Mucosa of rectum (tissue), 2 donors: Measurements from ENCODE around the gene ORAI3.

ENCODE experiments used
- H3K27ac ChIP-seq, 2 donors: one replicate each; pipeline ENCODE4 v1.7.0; 2013; ENCODE audit warnings: inconsistent platforms in 2 of 2, low read depth in 2 of 2, low read length in 2 of 2
- H3K27me3 ChIP-seq, 2 donors: one replicate each; pipeline ENCODE4 v1.7.0; 2013; ENCODE audit warnings: low read length in 2 of 2; ENCODE audit not compliant: control insufficient read depth in 2 of 2, insufficient read depth in 2 of 2
- H3K36me3 ChIP-seq, 2 donors: one replicate each; pipeline ENCODE4 v1.7.0; 2013; ENCODE audit warnings: low read length in 2 of 2; ENCODE audit not compliant: control insufficient read depth in 2 of 2, insufficient read depth in 2 of 2
- H3K4me1 ChIP-seq, 2 donors: one replicate each; pipeline ENCODE4 v1.7.0; 2013; ENCODE audit warnings: low read length in 2 of 2, mild to moderate bottlenecking in 1 of 2; ENCODE audit not compliant: control insufficient read depth in 2 of 2, insufficient read depth in 2 of 2
- H3K4me3 ChIP-seq, 2 donors: one replicate each; pipeline ENCODE4 v1.7.0; 2013; ENCODE audit warnings: low read length in 2 of 2
- H3K9ac ChIP-seq, 2 donors: one replicate each; pipeline ENCODE4 v1.7.0; 2013; ENCODE audit warnings: low read length in 2 of 2, low read depth in 1 of 2, mild to moderate bottlenecking in 1 of 2
- H3K9me3 ChIP-seq, 2 donors: one replicate each; pipeline ENCODE4 v1.7.0; 2013; ENCODE audit warnings: low read length in 2 of 2; ENCODE audit not compliant: control insufficient read depth in 2 of 2
- donor health status: healthy.
- donor health status: Normal muscosa, but diverticular disease.

Gene ORAI3

GRCh38 chr16:30923554-30924075 is 25.3 kb upstream of the ORAI3 start, which contains the start of gene FBXL19:
Gene FBXL19 (plus strand): TSS chr16:30923572. CDS start chr16:30925755, 2,183 bp downstream.
- Histone ChIP-seq H3K27ac (peak within 1 kb of the TSS; percentile 96 to 97), H3K36me3 (peaks cover 3 to 9% of the 10 kb centered on the region in 2 donors), H3K9me3 (no peaks in the 10 kb centered on the region), H3K4me3 (peak within 1 kb of the TSS; percentile 88 to 98), H3K4me1 (peaks cover 4 to 5% of the 10 kb centered on the region in 2 donors), H3K27me3 (no peaks in the 10 kb centered on the region), H3K9ac (peak within 1 kb of the TSS; percentile 73 to 90)

GRCh38 chr16:30924076-30924912 is 24.6 kb upstream of the ORAI3 start:
- H3K27ac ChIP-seq = no peak overlapping the region

GRCh38 chr16:30924913-30925631 is 23.8 kb upstream of the ORAI3 start:
- Histone ChIP-seq H3K4me3 (peak overlapping the region in 1 of 2 donors; percentile 28), H3K36me3 (peaks cover 3 to 9% of the 10 kb centered on the region in 2 donors), H3K27ac (no peak overlapping the region), H3K9me3 (no peaks in the 10 kb centered on the region), H3K9ac (no peak overlapping the region), H3K4me1 (peaks cover 4 to 5% of the 10 kb centered on the region in 2 donors), H3K27me3 (no peaks in the 10 kb centered on the region)

More at GRCh38 chr16:30924076-30924912, 24.6 kb upstream of the ORAI3 start:
- Histone ChIP-seq H3K9me3 (no peaks in the 10 kb centered on the region), H3K27me3 (no peaks in the 10 kb centered on the region), H3K9ac (peak overlapping the region in 1 of 2 donors; percentile 58), H3K4me1 (peaks cover 4 to 5% of the 10 kb centered on the region in 2 donors), H3K36me3 (peaks cover 3 to 9% of the 10 kb centered on the region in 2 donors), H3K4me3 (peak overlapping the region; percentile 46 to 50)

GRCh38 chr16:30925632-30925987 is 23.3 kb upstream of the ORAI3 start:
- Histone ChIP-seq H3K36me3 (peaks cover 6 to 9% of the 10 kb centered on the region in 2 donors), H3K27ac (no peak overlapping the region), H3K4me3 (no peak overlapping the region), H3K9me3 (no peaks in the 10 kb centered on the region), H3K4me1 (peaks cover 4 to 5% of the 10 kb centered on the region in 2 donors), H3K27me3 (no peaks in the 10 kb centered on the region), H3K9ac (no peak overlapping the region)

- no peak overlapping the region for H3K27ac ChIP-seq
- peaks cover 4 to 5% of the 10 kb centered on the region in 2 donors for H3K4me1 ChIP-seq
- H3K4me3 ChIP-seq = no peak overlapping the region
- H3K36me3 ChIP-seq = peaks cover 10 to 13% of the 10 kb centered on the region in 2 donors
- H3K9ac ChIP-seq = no peak overlapping the region
- H3K9me3 ChIP-seq = no peaks in the 10 kb centered on the region
- H3K27me3 ChIP-seq = no peaks in the 10 kb centered on the region
Observed at GRCh38 chr16:30925995-30926811, 22.7 kb upstream of the ORAI3 start.

- H3K9me3 ChIP-seq = no peaks in the 10 kb centered on the region
- peaks cover 16 to 20% of the 10 kb centered on the region in 2 donors for H3K36me3 ChIP-seq
- no peak overlapping the region for H3K27ac ChIP-seq
- no peaks in the 10 kb centered on the region for H3K27me3 ChIP-seq
- H3K4me1 ChIP-seq = peaks cover 0 to under 1% of the 10 kb centered on the region in 2 donors
- no peak overlapping the region for H3K4me3 ChIP-seq
- no peak overlapping the region for H3K9ac ChIP-seq
Observed at GRCh38 chr16:30926937-30927788, 21.7 kb upstream of the ORAI3 start.

- H3K4me3 ChIP-seq = no peak overlapping the region
- H3K9ac ChIP-seq = no peak overlapping the region
- H3K9me3 ChIP-seq = no peaks in the 10 kb centered on the region
- H3K4me1 ChIP-seq = no peaks in the 10 kb centered on the region
- peaks cover 19 to 25% of the 10 kb centered on the region in 2 donors for H3K36me3 ChIP-seq
- no peak overlapping the region for H3K27ac ChIP-seq
- H3K27me3 ChIP-seq = no peaks in the 10 kb centered on the region
Observed at GRCh38 chr16:30927789-30928378, 21.0 kb upstream of the ORAI3 start.

GRCh38 chr16:30928390-30928789 is 20.5 kb upstream of the ORAI3 start:
- H3K27ac ChIP-seq = no peak overlapping the region
- no peaks in the 10 kb centered on the region for H3K27me3 ChIP-seq
- no peak overlapping the region for H3K4me3 ChIP-seq
- peaks cover 19 to 25% of the 10 kb centered on the region in 2 donors for H3K36me3 ChIP-seq
- no peak overlapping the region for H3K9ac ChIP-seq
- no peaks in the 10 kb centered on the region for H3K4me1 ChIP-seq
- H3K9me3 ChIP-seq = no peaks in the 10 kb centered on the region

- Histone ChIP-seq H3K36me3 (peaks cover 19 to 26% of the 10 kb centered on the region in 2 donors), H3K9ac (no peak overlapping the region), H3K27me3 (no peaks in the 10 kb centered on the region), H3K4me1 (no peaks in the 10 kb centered on the region), H3K9me3 (no peaks in the 10 kb centered on the region), H3K27ac (no peak overlapping the region), H3K4me3 (no peak overlapping the region)
Observed at GRCh38 chr16:30929167-30929566, 19.7 kb upstream of the ORAI3 start.
